Midbrain (tissue), 1 donor: ENCODE results near the gene ZNF664.
"Not testable (repeated sequence)": the region's sequence is repeated elsewhere in the genome, so short reads cannot be mapped to it uniquely, and the experiment has no call there.

Experiments used
- DNase-seq: peaks from one replicate; lab custom pipeline; 2025; lab: John Stamatoyannopoulos, UW

ZNF664 gene

DNA sequence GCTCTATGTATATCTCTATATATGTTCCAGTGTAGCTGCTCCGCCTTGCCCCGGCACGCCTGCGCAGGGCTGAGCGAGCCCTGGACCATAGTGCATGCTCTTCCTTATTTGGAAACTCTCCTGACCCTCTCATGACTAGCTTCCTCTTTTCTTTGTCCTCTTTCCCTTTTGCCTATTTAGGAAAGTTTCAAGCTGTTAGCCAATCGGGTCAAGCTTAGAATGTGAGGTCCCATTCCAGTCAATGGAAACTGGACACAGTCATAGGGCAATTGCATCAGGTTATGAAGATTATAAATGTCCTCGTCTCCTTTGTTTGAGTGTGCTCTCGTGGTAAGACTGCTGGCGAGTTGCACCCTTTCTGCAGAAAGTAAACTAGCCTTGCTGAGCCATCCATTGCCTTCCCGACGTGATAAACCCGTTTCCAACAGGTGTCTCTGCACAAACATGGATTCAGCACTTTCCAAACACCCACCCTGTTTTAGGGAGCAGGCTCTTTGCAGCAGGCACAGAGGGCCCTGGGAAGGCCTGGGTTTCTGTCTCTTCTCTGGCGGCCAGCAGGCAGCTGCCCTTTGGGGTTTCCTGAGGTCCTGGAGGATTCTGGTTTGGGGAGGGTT lies 31.3 kb upstream of the ZNF664 start:
- DNase-seq = no peak

DNA sequence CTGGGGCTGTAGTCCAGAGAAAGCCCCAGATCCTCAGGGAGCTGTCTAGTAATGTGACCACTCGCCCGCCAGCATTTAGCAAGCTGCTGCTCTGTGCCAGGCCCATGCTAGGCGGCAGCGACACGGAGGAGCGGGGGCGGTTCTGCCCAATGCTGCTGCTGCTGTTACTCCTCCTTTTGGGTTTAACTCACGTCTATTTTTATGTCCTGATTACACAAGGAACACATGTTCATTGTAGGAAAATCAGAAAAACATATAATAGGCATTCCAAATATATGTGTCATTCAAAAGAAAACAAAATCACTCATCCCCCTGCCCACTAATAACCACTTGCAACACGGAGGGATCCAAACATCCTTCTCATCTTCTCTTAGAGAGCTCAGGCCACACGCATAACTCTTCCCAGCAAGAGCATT lies 30.8 kb upstream of the ZNF664 start:
- DNase-seq = no peak

- no peak for DNase-seq
Observed at GRCh38 chr12:123942911-123943648, 29.9 kb upstream of the ZNF664 start.

DNA sequence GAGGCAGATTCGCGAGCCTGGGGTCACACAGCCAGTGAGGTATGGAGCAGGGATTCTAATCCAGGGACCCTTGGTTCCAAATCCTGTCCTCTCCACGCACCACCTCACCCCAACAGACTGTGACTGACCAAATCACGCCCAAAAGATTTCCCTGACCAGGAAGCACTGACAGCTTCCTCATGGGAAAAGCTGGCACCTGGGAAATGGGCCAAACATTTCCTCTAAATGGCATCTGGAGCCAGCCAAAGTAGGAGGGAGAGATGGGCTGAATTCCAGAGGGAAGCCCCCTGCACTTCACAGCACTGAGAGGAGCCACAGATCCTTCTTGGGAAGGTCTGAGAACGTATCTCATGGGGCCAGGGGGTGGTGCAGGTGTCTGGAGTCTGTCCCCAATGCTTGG lies 29.2 kb upstream of the ZNF664 start:
- no peak for DNase-seq

- DNase-seq = no peak
Observed at GRCh38 chr12:123944696-123945095, 28.3 kb upstream of the ZNF664 start.

DNA sequence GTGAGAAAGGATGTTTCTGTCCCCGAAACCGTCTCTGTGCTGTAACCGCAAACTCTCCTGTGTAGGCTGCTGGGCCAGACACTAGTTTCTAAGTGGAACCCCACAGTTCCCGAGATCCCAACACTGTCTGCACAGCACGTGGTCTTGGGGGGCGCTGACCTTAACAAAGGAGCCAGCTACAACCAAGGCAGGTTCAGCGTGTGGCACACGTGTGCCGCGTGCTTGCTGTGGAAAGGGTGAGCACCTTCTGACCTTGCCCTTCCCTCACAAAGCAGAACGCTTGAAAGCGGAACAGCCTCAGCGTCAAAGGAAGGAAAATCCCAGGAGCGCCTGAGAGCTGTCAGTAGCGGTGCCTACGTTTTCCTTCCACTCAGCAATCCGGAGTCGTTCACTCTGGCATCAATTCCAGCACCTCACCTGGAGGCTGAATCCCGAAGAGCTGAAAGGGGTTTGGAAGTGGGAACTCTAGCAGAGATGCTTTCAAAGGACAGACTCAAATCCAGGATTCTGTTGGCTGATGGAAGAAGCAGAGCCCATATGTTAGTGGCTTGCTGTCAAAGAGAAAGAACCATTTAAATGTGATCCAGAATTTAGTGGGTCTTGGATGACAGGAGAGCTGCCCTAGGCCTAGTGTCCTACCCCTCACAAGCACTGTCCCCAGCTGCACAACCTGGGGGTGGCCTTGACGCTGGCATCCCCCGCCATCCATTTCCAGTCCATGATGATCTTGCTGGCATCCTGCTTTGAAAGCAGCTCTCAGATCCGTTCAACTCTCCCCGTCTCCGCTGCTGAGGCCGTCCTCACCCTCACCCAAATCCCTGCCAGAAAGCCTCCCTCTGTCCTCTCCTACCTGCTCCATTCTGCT lies 27.5 kb upstream of the ZNF664 start:
- no peak for DNase-seq

- no peak for DNase-seq
Observed at GRCh38 chr12:123946152-123946515, 26.9 kb upstream of the ZNF664 start.

DNA sequence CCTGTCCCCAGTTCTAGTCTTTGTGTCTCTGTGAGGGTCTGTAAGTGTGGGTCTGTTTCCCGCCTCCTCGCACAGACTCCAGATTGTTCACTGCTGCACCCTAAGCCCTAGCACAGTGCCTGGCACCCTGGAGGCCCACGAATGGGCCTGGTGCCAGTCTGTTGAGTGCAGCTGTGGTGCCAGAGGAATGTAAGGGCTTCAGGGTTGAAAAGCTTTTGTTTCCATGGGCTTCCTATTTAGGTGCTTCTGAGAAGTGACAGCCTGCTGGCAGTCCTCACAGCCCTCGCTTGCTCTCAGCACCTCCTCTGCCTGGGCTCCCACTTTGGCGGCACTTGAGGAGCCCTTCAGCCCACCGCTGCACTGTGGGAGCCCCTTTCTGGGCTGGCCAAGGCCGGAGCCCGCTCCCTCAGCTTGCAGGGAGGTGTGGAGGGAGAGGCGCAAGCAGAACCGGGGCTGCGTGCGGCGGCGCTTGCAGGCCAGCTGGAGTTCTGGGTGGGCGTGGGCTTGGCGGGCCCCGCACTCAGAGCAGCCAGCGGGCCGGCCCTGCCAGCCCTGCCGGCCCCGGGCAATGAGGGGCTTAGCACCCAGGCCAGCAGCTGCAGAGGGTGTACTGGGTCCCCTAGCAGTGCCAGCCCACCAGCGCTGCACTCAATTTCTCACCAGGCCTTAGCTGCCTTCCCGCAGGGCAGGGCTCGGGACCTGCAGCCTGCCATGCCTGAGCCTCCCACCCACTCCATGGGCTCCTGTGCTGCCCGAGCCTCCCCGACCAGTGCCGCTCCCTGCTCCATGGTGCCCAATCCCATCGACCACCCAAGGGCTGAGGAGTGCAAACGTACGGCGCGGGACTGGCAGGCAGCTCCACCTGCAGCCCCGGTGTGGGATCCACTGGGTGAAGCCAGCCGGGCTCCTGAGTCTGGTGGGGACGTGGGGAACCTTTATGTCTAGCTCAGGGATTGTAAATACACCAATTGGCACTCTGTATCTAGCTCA lies 26.2 kb upstream of the ZNF664 start:
- not testable (repeated sequence) for DNase-seq

GRCh38 chr12:123947531-123947930 lies 25.5 kb upstream of the ZNF664 start:
- not testable (repeated sequence) for DNase-seq

GRCh38 chr12:123948401-123948795 lies 24.6 kb upstream of the ZNF664 start:
- DNase-seq = peak; percentile 40

DNA sequence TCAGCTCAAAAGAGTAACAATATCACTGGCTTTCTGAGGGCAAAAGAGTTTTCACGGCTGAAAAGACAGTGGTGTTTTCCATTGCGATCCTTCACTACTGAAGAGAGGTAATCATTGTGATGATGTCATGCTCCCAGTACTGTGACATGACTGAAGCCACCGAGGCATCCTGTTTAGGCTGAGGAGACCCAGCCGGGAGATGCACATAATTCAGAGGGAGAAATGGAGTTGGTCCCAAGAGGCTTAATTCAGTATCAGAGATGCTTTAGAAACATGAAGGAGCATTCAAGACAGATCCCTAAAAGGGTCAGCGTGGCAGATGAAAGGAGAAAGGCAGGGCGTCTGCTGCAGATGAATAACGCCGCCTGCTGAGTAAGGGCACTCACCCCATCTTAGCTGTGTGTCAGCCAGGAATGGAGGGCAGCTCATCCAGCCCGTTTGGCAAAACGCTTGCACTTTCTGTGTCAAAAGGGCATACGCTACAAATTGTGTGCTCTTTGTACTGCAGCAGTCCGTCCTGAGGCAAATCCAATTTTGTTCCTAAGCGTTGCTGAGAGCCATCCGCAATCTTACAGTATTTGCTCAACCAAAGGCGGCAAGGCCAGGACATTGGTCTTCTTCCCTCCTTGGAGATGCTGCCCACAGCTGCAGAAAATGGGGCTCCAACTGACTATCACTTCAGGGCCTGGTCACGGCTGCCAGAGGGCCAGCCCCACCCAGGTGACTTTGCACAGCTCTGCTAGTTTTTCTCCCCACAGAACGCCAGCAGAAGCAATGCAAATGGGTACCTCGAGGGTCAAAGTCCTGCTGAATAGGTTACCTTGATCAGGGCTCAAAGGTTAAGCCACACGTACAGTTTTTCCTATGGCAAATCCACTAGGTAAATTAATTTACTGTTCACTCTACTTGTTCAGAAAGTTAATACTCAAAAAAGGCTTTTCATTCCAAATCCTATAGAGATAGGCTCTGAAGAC lies 23.9 kb upstream of the ZNF664 start:
- peak; percentile 55 for DNase-seq

GRCh38 chr12:123949770-123950165 lies 23.2 kb upstream of the ZNF664 start:
- no peak for DNase-seq

GRCh38 chr12:123950476-123951349 lies 22.3 kb upstream of the ZNF664 start:
- no peak for DNase-seq

DNA sequence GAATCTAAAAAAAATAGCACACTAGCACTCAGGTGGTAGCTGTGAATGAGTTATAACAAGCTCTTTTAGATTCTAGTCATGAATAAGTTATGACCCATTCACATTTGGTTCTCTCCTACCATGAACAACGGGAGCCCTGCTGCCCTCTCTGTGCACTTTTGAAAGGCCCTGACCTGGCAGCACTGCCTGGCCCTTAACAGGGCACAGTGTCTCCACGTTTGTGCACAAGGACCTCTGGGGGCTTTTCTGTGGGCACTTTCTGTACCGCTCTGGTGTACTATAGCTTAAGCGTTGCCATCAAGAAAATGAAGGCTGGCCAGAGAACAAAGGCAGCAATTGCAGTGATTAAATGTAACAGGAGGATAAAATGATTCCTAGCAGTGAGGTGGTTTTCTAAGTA lies 21.5 kb upstream of the ZNF664 start:
- no peak for DNase-seq

DNA sequence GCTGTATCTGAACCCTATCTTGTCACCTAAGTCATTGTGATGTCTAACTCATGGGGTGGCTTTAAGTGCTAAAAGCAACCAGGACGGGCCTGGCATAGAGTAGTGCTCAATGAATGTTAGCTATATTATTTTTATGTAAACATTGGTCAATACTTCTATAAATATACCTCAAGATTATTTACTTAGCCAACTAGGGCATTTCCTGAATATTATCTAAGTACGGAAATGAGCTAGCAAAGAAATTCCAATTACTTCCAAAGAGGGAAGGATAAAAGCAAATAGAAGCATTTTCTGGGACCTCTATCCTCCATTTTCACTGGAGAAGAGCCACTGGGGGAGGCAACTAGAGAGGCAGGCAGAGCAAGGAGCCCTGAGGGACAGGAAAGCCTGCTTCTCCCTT lies 21.0 kb upstream of the ZNF664 start:
- no peak for DNase-seq

DNA sequence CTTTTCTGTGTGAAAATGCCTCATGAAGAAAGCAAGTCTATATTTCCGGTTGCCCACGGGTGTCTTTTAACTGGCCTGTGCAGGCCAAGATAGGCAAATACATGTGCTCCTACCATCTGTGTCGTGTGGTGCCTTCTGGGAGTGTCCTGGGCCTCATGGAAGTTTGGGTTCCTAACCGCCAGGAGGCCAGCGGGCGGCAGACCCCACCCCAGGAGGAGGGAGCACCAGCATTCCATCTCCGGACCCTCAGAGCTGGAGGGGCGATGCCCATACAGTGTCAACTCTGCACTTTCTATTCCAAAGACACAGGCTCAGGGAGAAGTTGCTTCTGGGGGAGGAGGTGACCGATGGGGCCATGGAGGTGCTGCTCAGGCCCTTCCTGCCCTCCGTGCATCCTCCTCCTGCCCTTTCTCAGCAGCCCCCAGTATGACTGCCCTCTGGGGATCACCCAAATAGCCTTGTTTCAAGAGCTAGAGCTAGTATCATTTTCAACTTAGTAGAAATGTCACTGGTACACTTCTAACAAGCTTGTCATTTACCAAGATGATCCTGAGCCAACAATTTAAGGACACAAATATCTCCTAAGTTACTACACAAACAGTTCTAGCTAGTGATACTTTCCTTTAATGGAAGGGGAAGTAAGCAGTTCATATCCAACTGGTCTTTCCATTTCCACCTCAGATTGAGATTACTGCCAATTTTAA lies 18.2 kb upstream of the ZNF664 start:
- no peak for DNase-seq

DNA sequence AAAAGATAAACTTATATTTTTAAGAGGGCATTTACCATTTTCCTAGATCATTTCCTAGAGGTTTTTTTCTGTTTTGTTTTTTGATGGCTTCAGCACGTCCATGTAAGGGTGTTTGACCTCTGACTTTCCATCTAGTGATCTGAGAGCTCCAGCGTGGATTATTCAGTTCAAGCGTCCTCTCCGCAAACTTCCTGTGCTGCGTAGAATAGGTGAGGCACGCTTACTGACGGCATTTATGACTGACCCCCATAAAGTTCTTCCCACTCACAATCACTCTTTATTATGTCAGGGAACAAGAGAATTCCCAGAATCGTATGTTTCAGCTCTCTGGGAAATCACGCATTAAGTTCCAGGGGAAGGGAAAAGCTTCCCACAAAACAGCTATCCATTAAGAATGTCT lies 16.8 kb upstream of the ZNF664 start:
- no peak for DNase-seq

GRCh38 chr12:123957196-123957595 lies 15.8 kb upstream of the ZNF664 start:
- no peak for DNase-seq

- DNase-seq = no peak
Observed at GRCh38 chr12:123958462-123958861, 14.6 kb upstream of the ZNF664 start.
